ENCODE results near the gene B4GALNT4. TPM values are rescaled to one million over a fixed set of nuclear protein-coding genes. Genes with fewer than 3 reads are reported as not detected.

B4GALNT4 gene
- total RNA-seq, 1 experiment from 2014 or later: 88.0 TPM

DNA sequence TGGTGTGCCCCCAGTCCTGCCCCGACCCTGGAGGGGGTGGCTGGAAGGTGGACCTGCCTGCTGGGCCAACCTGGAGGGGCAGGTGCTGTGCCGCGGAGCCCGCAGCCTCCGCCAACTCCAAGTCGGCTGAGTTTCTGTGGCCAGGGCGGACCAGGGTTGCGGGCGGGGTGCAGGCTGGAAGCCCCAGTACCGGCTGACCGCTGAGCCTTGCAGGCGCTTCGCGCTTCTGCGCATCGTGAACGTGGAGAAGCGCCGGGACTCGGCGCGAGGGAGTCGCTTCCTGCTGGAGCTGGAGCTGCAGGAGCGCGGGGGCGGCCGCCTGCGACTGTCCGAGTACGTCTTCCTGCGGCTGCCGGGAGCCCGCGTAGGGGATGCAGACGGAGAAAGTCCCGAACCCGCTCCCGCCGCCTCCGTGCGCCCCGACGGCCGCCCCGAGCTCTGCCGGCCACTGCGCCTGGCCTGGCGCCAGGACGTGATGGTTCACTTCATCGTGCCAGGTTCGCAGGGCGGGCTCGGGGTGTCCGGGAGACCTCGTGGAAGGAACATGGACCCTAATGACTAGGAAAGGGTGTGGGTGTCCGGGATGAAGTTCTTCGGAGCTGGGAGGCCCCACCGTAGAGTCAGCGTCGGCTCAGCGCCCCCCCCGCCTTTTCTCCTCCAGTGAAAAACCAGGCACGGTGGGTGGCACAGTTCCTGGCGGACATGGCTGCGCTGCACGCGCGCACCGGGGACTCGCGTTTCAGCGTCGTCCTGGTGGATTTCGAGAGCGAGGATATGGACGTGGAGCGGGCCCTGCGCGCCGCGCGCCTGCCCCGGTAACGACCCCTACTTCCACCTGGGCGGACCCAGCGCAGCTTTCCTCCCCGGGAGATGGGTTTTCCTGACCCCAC, 10.2 kb downstream of the B4GALNT4 start (continued):
- TF ChIP-seq STAT6 (CRISPR knock-in tag; conservative IDR thresholded peaks at IDR 0.05; ENCODE audit: low read depth) (no peak), SMAD3 (CRISPR knock-in tag; IDR thresholded peaks at IDR 0.05; ENCODE audit: borderline replicate concordance) (no peak), CDX4 (CRISPR knock-in tag; IDR thresholded peaks at IDR 0.05; ENCODE audit: borderline replicate concordance) (no peak)

- no peaks in the 10 kb centered on the region for H3K9me3 Mint-ChIP-seq
Measured at GRCh38 chr11:380095-380480, 10.8 kb downstream of the B4GALNT4 start.

GRCh38 chr11:380491-380890, 11.2 kb downstream of the B4GALNT4 start:
- ChIA-PET CTCF (no interaction called here), POLR2A (no interaction called here)
- ATAC-seq (no peak), DNase-seq (ENCODE audit: low spot score) (no peak)
- Mint-ChIP-seq H3K4me1 (no peaks in the 10 kb centered on the region), H3K36me3 (peaks cover 6% of the 10 kb centered on the region; the same call in 1 of the 2 replicates), H3K9me3 (no peaks in the 10 kb centered on the region), H3K27me3 (ENCODE audit: low read depth) (no peaks in the 10 kb centered on the region), H3K4me3 (no peak overlapping the region), H3K27ac (no peak overlapping the region)
- TF ChIP-seq TP53 (CRISPR knock-in tag; IDR thresholded peaks at IDR 0.05) (no peak), SOX15 (CRISPR knock-in tag; IDR thresholded peaks at IDR 0.05) (no peak), NR1H2 (CRISPR knock-in tag; IDR thresholded peaks at IDR 0.05) (no peak), ZNF416 (CRISPR knock-in tag; IDR thresholded peaks at IDR 0.05) (no peak), ZNF512 (CRISPR knock-in tag; IDR thresholded peaks at IDR 0.05; ENCODE audit: borderline replicate concordance) (no peak), CDX4 (CRISPR knock-in tag; IDR thresholded peaks at IDR 0.05; ENCODE audit: borderline replicate concordance) (no peak), PRRX2 (CRISPR knock-in tag; IDR thresholded peaks at IDR 0.05) (no peak), ZNF423 (CRISPR knock-in tag; IDR thresholded peaks at IDR 0.05) (no peak)
- TF ChIP-seq, protein P1, sequence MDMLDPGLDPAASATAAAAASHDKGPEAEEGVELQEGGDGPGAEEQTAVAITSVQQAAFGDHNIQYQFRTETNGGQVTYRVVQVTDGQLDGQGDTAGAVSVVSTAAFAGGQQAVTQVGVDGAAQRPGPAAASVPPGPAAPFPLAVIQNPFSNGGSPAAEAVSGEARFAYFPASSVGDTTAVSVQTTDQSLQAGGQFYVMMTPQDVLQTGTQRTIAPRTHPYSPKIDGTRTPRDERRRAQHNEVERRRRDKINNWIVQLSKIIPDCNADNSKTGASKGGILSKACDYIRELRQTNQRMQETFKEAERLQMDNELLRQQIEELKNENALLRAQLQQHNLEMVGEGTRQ (CRISPR knock-in tag; IDR thresholded peaks at IDR 0.05): no peak

More at GRCh38 chr11:380095-380480, 10.8 kb downstream of the B4GALNT4 start:
- H3K27me3 Mint-ChIP-seq (ENCODE audit: low read depth): no peaks in the 10 kb centered on the region
- H3K4me3 Mint-ChIP-seq: no peak overlapping the region
- CTCF ChIA-PET: interaction anchor here (0.6 kb wide), 1 partner anchor 10 kb away, joined by 3 read pairs; no protein-coding TSS in a partner anchor
- H3K36me3 Mint-ChIP-seq: peaks cover 6% of the 10 kb centered on the region; the same call in 1 of the 2 replicates
- ATAC-seq (no peak), DNase-seq (ENCODE audit: low spot score) (no peak)
- TF ChIP-seq, protein P2, sequence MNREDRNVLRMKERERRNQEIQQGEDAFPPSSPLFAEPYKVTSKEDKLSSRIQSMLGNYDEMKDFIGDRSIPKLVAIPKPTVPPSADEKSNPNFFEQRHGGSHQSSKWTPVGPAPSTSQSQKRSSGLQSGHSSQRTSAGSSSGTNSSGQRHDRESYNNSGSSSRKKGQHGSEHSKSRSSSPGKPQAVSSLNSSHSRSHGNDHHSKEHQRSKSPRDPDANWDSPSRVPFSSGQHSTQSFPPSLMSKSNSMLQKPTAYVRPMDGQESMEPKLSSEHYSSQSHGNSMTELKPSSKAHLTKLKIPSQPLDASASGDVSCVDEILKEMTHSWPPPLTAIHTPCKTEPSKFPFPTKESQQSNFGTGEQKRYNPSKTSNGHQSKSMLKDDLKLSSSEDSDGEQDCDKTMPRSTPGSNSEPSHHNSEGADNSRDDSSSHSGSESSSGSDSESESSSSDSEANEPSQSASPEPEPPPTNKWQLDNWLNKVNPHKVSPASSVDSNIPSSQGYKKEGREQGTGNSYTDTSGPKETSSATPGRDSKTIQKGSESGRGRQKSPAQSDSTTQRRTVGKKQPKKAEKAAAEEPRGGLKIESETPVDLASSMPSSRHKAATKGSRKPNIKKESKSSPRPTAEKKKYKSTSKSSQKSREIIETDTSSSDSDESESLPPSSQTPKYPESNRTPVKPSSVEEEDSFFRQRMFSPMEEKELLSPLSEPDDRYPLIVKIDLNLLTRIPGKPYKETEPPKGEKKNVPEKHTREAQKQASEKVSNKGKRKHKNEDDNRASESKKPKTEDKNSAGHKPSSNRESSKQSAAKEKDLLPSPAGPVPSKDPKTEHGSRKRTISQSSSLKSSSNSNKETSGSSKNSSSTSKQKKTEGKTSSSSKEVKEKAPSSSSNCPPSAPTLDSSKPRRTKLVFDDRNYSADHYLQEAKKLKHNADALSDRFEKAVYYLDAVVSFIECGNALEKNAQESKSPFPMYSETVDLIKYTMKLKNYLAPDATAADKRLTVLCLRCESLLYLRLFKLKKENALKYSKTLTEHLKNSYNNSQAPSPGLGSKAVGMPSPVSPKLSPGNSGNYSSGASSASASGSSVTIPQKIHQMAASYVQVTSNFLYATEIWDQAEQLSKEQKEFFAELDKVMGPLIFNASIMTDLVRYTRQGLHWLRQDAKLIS (CRISPR knock-in tag; IDR thresholded peaks at IDR 0.05; ENCODE audit: borderline replicate concordance): no peak
- TF ChIP-seq ZNF317 (CRISPR knock-in tag; IDR thresholded peaks at IDR 0.05; ENCODE audit: borderline replicate concordance, low read depth): no peak
- TF ChIP-seq ESRRA (CRISPR knock-in tag; IDR thresholded peaks at IDR 0.05; ENCODE audit: borderline replicate concordance): no peak
- TF ChIP-seq SMAD3 (CRISPR knock-in tag; IDR thresholded peaks at IDR 0.05; ENCODE audit: borderline replicate concordance): no peak
- TF ChIP-seq, protein P3, sequence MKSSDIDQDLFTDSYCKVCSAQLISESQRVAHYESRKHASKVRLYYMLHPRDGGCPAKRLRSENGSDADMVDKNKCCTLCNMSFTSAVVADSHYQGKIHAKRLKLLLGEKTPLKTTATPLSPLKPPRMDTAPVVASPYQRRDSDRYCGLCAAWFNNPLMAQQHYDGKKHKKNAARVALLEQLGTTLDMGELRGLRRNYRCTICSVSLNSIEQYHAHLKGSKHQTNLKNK (CRISPR knock-in tag; IDR thresholded peaks at IDR 0.05): no peak
- no peaks in the 10 kb centered on the region for H3K4me1 Mint-ChIP-seq
- no peak overlapping the region for H3K27ac Mint-ChIP-seq
- POLR2A ChIA-PET: no interaction called here

Measured in WTC11 (cell line).